ENCODE data around the gene FAM120B.
"Not testable (repeated sequence)": the region's sequence is repeated elsewhere in the genome, so short reads cannot be mapped to it uniquely, and the experiment has no call there.

DNA sequence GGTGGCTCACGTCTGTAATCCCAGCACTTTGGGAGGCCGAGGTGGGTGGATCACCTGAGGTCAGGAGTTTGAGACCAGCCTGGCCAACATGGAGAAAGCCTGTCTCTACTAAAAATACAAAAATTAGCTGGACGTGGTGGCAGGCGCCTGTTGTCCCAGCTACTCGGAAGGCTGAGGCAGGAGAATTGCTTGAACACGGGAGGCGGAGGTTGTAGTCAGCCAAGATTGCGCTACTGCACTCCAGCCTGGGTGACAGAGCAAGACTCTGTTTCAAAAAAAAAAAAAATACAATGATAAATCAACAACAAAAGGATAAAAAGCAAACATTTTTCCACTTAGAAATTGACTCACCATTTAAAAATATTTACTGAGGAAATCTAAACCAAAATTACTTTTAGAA is 103.2 kb downstream of the FAM120B start:
- TF ChIP-seq POLR2A (IDR thresholded peaks at IDR 0.05; ENCODE audit: low read depth, low read length); TAF1 (IDR thresholded peaks at IDR 0.05; ENCODE audit: borderline replicate concordance, low read depth, low read length); POLR2AphosphoS5 (IDR thresholded peaks at IDR 0.05; ENCODE audit: low read depth, low read length): not testable (repeated sequence)

Measured in GM12892 (cell line).